Stimulated activated CD4-positive, alpha-beta T cell treated with anti-CD3 and anti-CD28 coated beads, Interleukin-2, amount 100 ng/mL, for 4 hours (primary cell): ENCODE data around the gene REG1A.

Experiments
- DNase-seq: peaks from one replicate; pipeline ENCODE4 v3.0.0-alpha.2; 2020; ENCODE audit warnings: low read depth

The REG1A gene

GRCh38 chr2:79125721-79125985 is 5.4 kb downstream of the REG1A start:
- no peak for DNase-seq

- DNase-seq, result no peak
These were observed 8.1 kb downstream of the REG1A start for GRCh38 chr2:79128406-79128805.

- DNase-seq, result no peak
These were observed 9.0 kb downstream of the REG1A start for GRCh38 chr2:79129260-79129659.

- no peak for DNase-seq
These were observed 9.5 kb downstream of the REG1A start for GRCh38 chr2:79129804-79130203.

GRCh38 chr2:79131687-79132086 is 11.4 kb downstream of the REG1A start:
- no peak for DNase-seq

GRCh38 chr2:79138385-79138784 is 18.1 kb downstream of the REG1A start:
- no peak for DNase-seq

- no peak for DNase-seq
These were observed 19.1 kb downstream of the REG1A start for GRCh38 chr2:79139423-79139822.

GRCh38 chr2:79155826-79156476 is 35.7 kb downstream of the REG1A start:
- DNase-seq, result no peak

- no peak for DNase-seq
These were observed 38.7 kb downstream of the REG1A start for GRCh38 chr2:79159030-79159429.

GRCh38 chr2:79159653-79160052 is 39.4 kb downstream of the REG1A start, which contains the start of gene REG3A:
TSS of gene REG3A (minus strand) at chr2:79159753. CDS start at chr2:79159405, 348 bp downstream.
- no peak for DNase-seq

- DNase-seq, result no peak
These were observed 41.8 kb downstream of the REG1A start for GRCh38 chr2:79162132-79162531.

- no peak for DNase-seq
These were observed 42.5 kb downstream of the REG1A start for GRCh38 chr2:79162801-79163200.

- no peak for DNase-seq
These were observed 51.2 kb downstream of the REG1A start for GRCh38 chr2:79171348-79171958.
